HUES64 (cell line): ENCODE data around the gene KIDINS220.
A peak's percentile ranks its signal among the peaks of the same experiment; 100 is the strongest.

Experiments
- H3K27ac ChIP-seq: 2 replicates; pipeline ENCODE4 v1.7.0; 2013; ENCODE audit warnings: low read depth, low read length, inconsistent platforms
- H3K27me3 ChIP-seq: 2 replicates; pipeline ENCODE4 v1.6.1; 2013; ENCODE audit warnings: mild to moderate bottlenecking, low read length; ENCODE audit not compliant: insufficient read depth
- H3K36me3 ChIP-seq: 2 replicates; pipeline ENCODE4 v1.6.1; 2013; ENCODE audit warnings: mild to moderate bottlenecking, low read length; ENCODE audit not compliant: insufficient read depth
- H3K4me1 ChIP-seq: 2 replicates; pipeline ENCODE4 v1.6.1; 2013; ENCODE audit warnings: mild to moderate bottlenecking, low read length, moderate library complexity; ENCODE audit not compliant: insufficient read depth
- H3K4me3 ChIP-seq: 2 replicates; pipeline ENCODE4 v1.5.1; 2013; ENCODE audit warnings: mild to moderate bottlenecking, low read length, moderate library complexity
- H3K9ac ChIP-seq: 2 replicates; pipeline ENCODE4 v1.6.1; 2013; ENCODE audit warnings: mild to moderate bottlenecking, low read depth, low read length
- H3K9me3 ChIP-seq: 2 replicates; pipeline ENCODE4 v1.6.1; 2013; ENCODE audit warnings: low read depth, low read length; ENCODE audit not compliant: insufficient read depth
- WGBS: fragments of 150-250, 120-280 bp; methylation state at CpG from one replicate; pipeline ENCODE4 v1.1.7; 2013; ENCODE audit warnings: missing lambda C conversion rate; 5-methylcytosine and 5-hydroxymethylcytosine counted together

The KIDINS220 gene

GRCh38 chr2:8851811-8852560 is 14.6 kb upstream of the KIDINS220 start:
- Histone ChIP-seq H3K9me3 (no peaks in the 10 kb centered on the region), H3K9ac (no peak overlapping the region), H3K4me1 (peaks cover 6% of the 10 kb centered on the region; the same call in 1 of the 2 replicates), H3K4me3 (no peak overlapping the region), H3K36me3 (no peaks in the 10 kb centered on the region), H3K27me3 (no peaks in the 10 kb centered on the region), H3K27ac (no peak overlapping the region)
- WGBS: 85% methylated on average over 10 of the region's 10 CpGs

- Histone ChIP-seq H3K9ac (no peak overlapping the region), H3K9me3 (no peaks in the 10 kb centered on the region), H3K4me1 (peaks cover 6% of the 10 kb centered on the region; the same call in 1 of the 2 replicates), H3K27ac (no peak overlapping the region), H3K27me3 (no peaks in the 10 kb centered on the region), H3K36me3 (no peaks in the 10 kb centered on the region), H3K4me3 (no peak overlapping the region)
- 94% methylated on average over 8 of the region's 8 CpGs for WGBS
Measured at GRCh38 chr2:8850845-8851487, 13.6 kb upstream of the KIDINS220 start.

- no peaks in the 10 kb centered on the region for H3K9me3 ChIP-seq
- no peak overlapping the region for H3K27ac ChIP-seq
- H3K36me3 ChIP-seq: no peaks in the 10 kb centered on the region
- no peaks in the 10 kb centered on the region for H3K4me1 ChIP-seq
- H3K27me3 ChIP-seq: no peaks in the 10 kb centered on the region
- no peak overlapping the region for H3K4me3 ChIP-seq
- 91% methylated on average over 4 of the region's 4 CpGs for WGBS
- H3K9ac ChIP-seq: no peak overlapping the region
Measured at GRCh38 chr2:8849327-8849726, 11.9 kb upstream of the KIDINS220 start.

- no peaks in the 10 kb centered on the region for H3K9me3 ChIP-seq
- no peak overlapping the region for H3K9ac ChIP-seq
- H3K4me3 ChIP-seq: no peak overlapping the region
- no peak overlapping the region for H3K27ac ChIP-seq
- H3K36me3 ChIP-seq: no peaks in the 10 kb centered on the region
- no peaks in the 10 kb centered on the region for H3K4me1 ChIP-seq
- WGBS: 85% methylated on average over 5 of the region's 7 CpGs
- no peaks in the 10 kb centered on the region for H3K27me3 ChIP-seq
Measured at GRCh38 chr2:8848328-8849100, 11.1 kb upstream of the KIDINS220 start.

GRCh38 chr2:8847400-8847799 is 10.0 kb upstream of the KIDINS220 start:
- no peak overlapping the region for H3K4me3 ChIP-seq
- no peaks in the 10 kb centered on the region for H3K27me3 ChIP-seq
- WGBS: 94% methylated on average over 6 of the region's 6 CpGs
- H3K4me1 ChIP-seq: no peaks in the 10 kb centered on the region
- H3K9me3 ChIP-seq: no peaks in the 10 kb centered on the region
- no peak overlapping the region for H3K27ac ChIP-seq
- no peaks in the 10 kb centered on the region for H3K36me3 ChIP-seq
- no peak overlapping the region for H3K9ac ChIP-seq

- Histone ChIP-seq H3K27me3 (no peaks in the 10 kb centered on the region), H3K27ac (no peak overlapping the region), H3K9ac (no peak overlapping the region), H3K4me3 (no peak overlapping the region), H3K36me3 (no peaks in the 10 kb centered on the region), H3K9me3 (no peaks in the 10 kb centered on the region), H3K4me1 (no peaks in the 10 kb centered on the region)
- 86% methylated on average over 4 of the region's 4 CpGs for WGBS
Measured at GRCh38 chr2:8841932-8842331, 4.5 kb upstream of the KIDINS220 start.

GRCh38 chr2:8840475-8841091 is 3.2 kb upstream of the KIDINS220 start:
- H3K9me3 ChIP-seq: no peaks in the 10 kb centered on the region
- 88% methylated on average over 11 of the region's 12 CpGs for WGBS
- 0 out of 2 replicates have a peak, but pooled peaks cover 8% of the 10 kb centered on the region for H3K4me1 ChIP-seq
- H3K36me3 ChIP-seq: no peaks in the 10 kb centered on the region
- no peak overlapping the region for H3K4me3 ChIP-seq
- no peaks in the 10 kb centered on the region for H3K27me3 ChIP-seq
- H3K27ac ChIP-seq: no peak overlapping the region
- no peak overlapping the region for H3K9ac ChIP-seq

- H3K9ac ChIP-seq: no peak overlapping the region
- WGBS: 90% methylated on average over 5 of the region's 5 CpGs
- 0 out of 2 replicates have a peak, but pooled peaks cover 8% of the 10 kb centered on the region for H3K4me1 ChIP-seq
- H3K4me3 ChIP-seq: no peak overlapping the region
- H3K27ac ChIP-seq: no peak overlapping the region
- no peaks in the 10 kb centered on the region for H3K27me3 ChIP-seq
- H3K36me3 ChIP-seq: no peaks in the 10 kb centered on the region
- H3K9me3 ChIP-seq: no peaks in the 10 kb centered on the region
Measured at GRCh38 chr2:8839189-8839965, 2.0 kb upstream of the KIDINS220 start.

GRCh38 chr2:8837795-8838140 is 355 bp upstream of the KIDINS220 start:
- 74% methylated on average over 11 of the region's 11 CpGs for WGBS
- Histone ChIP-seq H3K27ac (no peak overlapping the region), H3K4me1 (0 out of 2 replicates have a peak, but pooled peaks cover 8% of the 10 kb centered on the region), H3K9ac (no peak overlapping the region), H3K9me3 (no peaks in the 10 kb centered on the region), H3K36me3 (no peaks in the 10 kb centered on the region), H3K27me3 (no peaks in the 10 kb centered on the region), H3K4me3 (peak overlapping the region; percentile 98)

GRCh38 chr2:8835279-8835678 is 2.1 kb downstream of the KIDINS220 start:
- no peaks in the 10 kb centered on the region for H3K9me3 ChIP-seq
- H3K9ac ChIP-seq: no peak overlapping the region
- H3K36me3 ChIP-seq: no peaks in the 10 kb centered on the region
- no peaks in the 10 kb centered on the region for H3K27me3 ChIP-seq
- peaks cover 15% of the 10 kb centered on the region; the same call in 1 of the 2 replicates for H3K4me1 ChIP-seq
- no peak overlapping the region for H3K27ac ChIP-seq
- H3K4me3 ChIP-seq: no peak overlapping the region
